Epithelial cell of proximal tubule (primary cell): ENCODE data around the gene CAMK2G. TPM values are rescaled to one million over a fixed set of nuclear protein-coding genes. Genes with fewer than 3 reads are reported as not detected.

Source experiments
- DNase-seq: peaks from one replicate; pipeline ENCODE4 v3.0.0-alpha.2; 2011; ENCODE audit warnings: low read depth
- H3K4me3 ChIP-seq: 2 replicates; pipeline ENCODE4 v1.5.1; 2011; ENCODE audit warnings: low read depth, mild to moderate bottlenecking, low read length
- CTCF ChIP-seq: conservative IDR thresholded peaks from 2 replicates; pipeline ENCODE4 v1.5.1; 2012; ENCODE audit warnings: low read depth, mild to moderate bottlenecking, low read length
- total RNA-seq: library from RNA; depleted of rRNA; stranded (reverse); fragments of >200 nt; gene quantifications from 2 replicates; pipeline ENCODE4 v1.2.3, GENCODE V29; 2015

CAMK2G gene
- total RNA-seq, 1 donor from 2014 or later, result 15.2 TPM

GRCh38 chr10:73765066-73765465 lies 109.3 kb downstream of the CAMK2G start:
- DNase-seq, result no peak
- no peak overlapping the region for H3K4me3 ChIP-seq
- no peak for TF ChIP-seq CTCF

- TF ChIP-seq CTCF, result no peak
- DNase-seq, result no peak
- H3K4me3 ChIP-seq, result no peak overlapping the region
These were observed 111.0 kb downstream of the CAMK2G start for GRCh38 chr10:73763343-73763742.

- no peak for TF ChIP-seq CTCF
- DNase-seq, result no peak
- H3K4me3 ChIP-seq, result no peak overlapping the region
These were observed 111.4 kb downstream of the CAMK2G start for GRCh38 chr10:73762915-73763314.

Other genes with a start within 250 kb of the CAMK2G start
- 1.1 TPM in 1 of 2 replicates, not detected in the other for gene MYOZ1, start 233.1 kb downstream of the CAMK2G start, total RNA-seq
- gene SYNPO2L, start 218.5 kb downstream of the CAMK2G start, total RNA-seq, result not detected in 2 replicates
- gene AGAP5, start 176.4 kb downstream of the CAMK2G start, total RNA-seq, result 1.0 and 1.9 TPM in 2 replicates
- gene SEC24C, start 130.2 kb downstream of the CAMK2G start, total RNA-seq, result 54.3 and 66.1 TPM in 2 replicates
- gene CHCHD1, start 92.5 kb downstream of the CAMK2G start, total RNA-seq, result 62.5 and 89.8 TPM in 2 replicates
- 31.5 and 40.3 TPM in 2 replicates for gene ZSWIM8, start 88.9 kb downstream of the CAMK2G start, total RNA-seq
- gene NDST2, start 63.0 kb downstream of the CAMK2G start, total RNA-seq, result 10.3 and 12.3 TPM in 2 replicates
- gene PLAU, start 36.6 kb upstream of the CAMK2G start, total RNA-seq, result 406 and 970 TPM in 2 replicates
- 165 and 228 TPM in 2 replicates for gene VCL, start 123.6 kb upstream of the CAMK2G start, total RNA-seq